Measurements from ENCODE around the gene IQSEC3. TPM values are rescaled to one million over a fixed set of nuclear protein-coding genes. Genes with fewer than 3 reads are reported as not detected.

IQSEC3 gene
- total RNA-seq, 4 donors from 2014 or later, result 0.65 to 10.5 (median 0.76) TPM

GRCh38 chr12:206746-207440 lies 140.3 kb downstream of the IQSEC3 start:
- no peak for TF ChIP-seq CTCF (IDR thresholded peaks at IDR 0.05; ENCODE audit: low read depth)

- no peak for TF ChIP-seq CTCF (IDR thresholded peaks at IDR 0.05; ENCODE audit: low read depth)
Measured at GRCh38 chr12:207804-208203, 141.2 kb downstream of the IQSEC3 start.

- no peak for TF ChIP-seq CTCF (IDR thresholded peaks at IDR 0.05; ENCODE audit: low read depth)
Measured at GRCh38 chr12:208813-209212, 142.2 kb downstream of the IQSEC3 start.

GRCh38 chr12:209246-209645 lies 142.7 kb downstream of the IQSEC3 start:
- TF ChIP-seq CTCF (IDR thresholded peaks at IDR 0.05; ENCODE audit: low read depth), result no peak

- no peak for TF ChIP-seq CTCF (IDR thresholded peaks at IDR 0.05; ENCODE audit: low read depth)
Measured at GRCh38 chr12:209851-210250, 143.3 kb downstream of the IQSEC3 start.

GRCh38 chr12:210277-211141 lies 143.9 kb downstream of the IQSEC3 start:
- no peak for TF ChIP-seq CTCF (IDR thresholded peaks at IDR 0.05; ENCODE audit: low read depth)

GRCh38 chr12:211142-211465 lies 144.5 kb downstream of the IQSEC3 start:
- no peak for TF ChIP-seq CTCF (IDR thresholded peaks at IDR 0.05; ENCODE audit: low read depth)

All from subcutaneous adipose tissue (tissue), 4 donors.